ENCODE results near the gene RAPGEF5. TPM values are rescaled to one million over a fixed set of nuclear protein-coding genes. Genes with fewer than 3 reads are reported as not detected.

Gene RAPGEF5
- total RNA-seq, 1 experiment from 2014 or later, result 13.3 TPM

DNA sequence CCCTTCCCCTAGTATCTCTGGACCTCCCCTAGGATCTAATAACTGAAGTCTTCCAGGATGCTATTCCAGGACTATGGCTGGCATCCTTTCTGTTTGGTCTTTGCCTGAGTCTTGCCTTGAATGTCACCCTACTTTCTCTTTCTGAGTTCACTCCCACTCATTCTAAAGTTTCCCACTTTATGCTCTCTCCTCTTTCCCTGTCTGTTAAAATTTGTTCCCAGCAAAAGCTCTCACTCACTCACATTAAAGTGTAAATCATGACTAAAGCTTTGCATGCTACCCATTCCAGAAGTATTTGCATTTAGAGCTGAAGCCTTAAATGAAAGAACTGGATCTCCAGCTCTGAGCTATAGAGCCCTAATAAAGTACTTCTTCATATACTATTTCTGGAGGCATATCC, 42.1 kb upstream of the RAPGEF5 start:
- Histone ChIP-seq H3K18ac (ENCODE audit: insufficient read length, low read depth, low read length) (no peak overlapping the region), H2BK120ac (ENCODE audit: low read depth, low read length, poor library complexity, severe bottlenecking) (no peak overlapping the region), H2BK12ac (ENCODE audit: insufficient read length, low read depth, low read length) (no peak overlapping the region), H3K4me1 (ENCODE audit: insufficient read depth, low read length) (no peaks in the 10 kb centered on the region), H3K79me2 (ENCODE audit: insufficient read depth, low read length) (no peaks in the 10 kb centered on the region), H3K4me2 (ENCODE audit: insufficient read depth, insufficient read length, low read length) (no peak overlapping the region), H3K27ac (ENCODE audit: insufficient read length, low read depth, low read length) (no peak overlapping the region), H3K23ac (ENCODE audit: insufficient read length, low read depth, low read length) (no peak overlapping the region), H3K56ac (ENCODE audit: insufficient read length, low read depth, low read length) (no peak overlapping the region), H3K4ac (ENCODE audit: low read depth, low read length) (no peak overlapping the region), H2BK15ac (ENCODE audit: low read depth, low read length) (no peak overlapping the region), H3K79me1 (ENCODE audit: insufficient read depth, low read depth, low read length, poor library complexity, severe bottlenecking) (no peaks in the 10 kb centered on the region), H3K27me3 (ENCODE audit: insufficient read depth, low read length) (no peaks in the 10 kb centered on the region), H4K8ac (replicated peaks; ENCODE audit: insufficient read length, low read depth, low read length) (no peak overlapping the region), H2AK5ac (ENCODE audit: insufficient read length, low read length) (no peak overlapping the region), H2AFZ (ENCODE audit: low read length) (no peak overlapping the region), H2BK20ac (ENCODE audit: low read depth, low read length, poor library complexity, severe bottlenecking) (no peak overlapping the region), H3K14ac (ENCODE audit: insufficient read depth, low read length) (no peak overlapping the region), H3K9me3 (ENCODE audit: control insufficient read depth, low read depth, low read length) (no peaks in the 10 kb centered on the region), H2BK5ac (ENCODE audit: insufficient read length, low read length) (no peak overlapping the region), H3T11ph (ENCODE audit: low read length) (no peak overlapping the region), H3K9ac (ENCODE audit: extremely low read depth, insufficient read length, low read length) (no peak overlapping the region), H4K91ac (ENCODE audit: insufficient read length, low read depth, low read length) (no peak overlapping the region), H4K5ac (ENCODE audit: insufficient read length, low read depth, low read length) (no peak overlapping the region), H4K20me1 (ENCODE audit: control insufficient read depth, insufficient read depth, insufficient read length) (no peaks in the 10 kb centered on the region), H3K23me2 (ENCODE audit: insufficient read length, low read depth, low read length, poor library complexity, severe bottlenecking) (no peaks in the 10 kb centered on the region)
- Mint-ChIP-seq H3K4me1 (peaks cover 8 to 9% of the 10 kb centered on the region in 2 experiments), H3K27ac (no peak overlapping the region), H3K36me3 (ENCODE audit: insufficient read depth in 1 of 3, low read depth in 3 of 3) (no peaks in the 10 kb centered on the region), H3K27me3 (ENCODE audit: low read depth) (no peaks in the 10 kb centered on the region), H3K9me3 (no peaks in the 10 kb centered on the region), H3K4me3 (no peak overlapping the region)
- DNase-seq, result no peak
- TF ChIP-seq, protein P1, sequence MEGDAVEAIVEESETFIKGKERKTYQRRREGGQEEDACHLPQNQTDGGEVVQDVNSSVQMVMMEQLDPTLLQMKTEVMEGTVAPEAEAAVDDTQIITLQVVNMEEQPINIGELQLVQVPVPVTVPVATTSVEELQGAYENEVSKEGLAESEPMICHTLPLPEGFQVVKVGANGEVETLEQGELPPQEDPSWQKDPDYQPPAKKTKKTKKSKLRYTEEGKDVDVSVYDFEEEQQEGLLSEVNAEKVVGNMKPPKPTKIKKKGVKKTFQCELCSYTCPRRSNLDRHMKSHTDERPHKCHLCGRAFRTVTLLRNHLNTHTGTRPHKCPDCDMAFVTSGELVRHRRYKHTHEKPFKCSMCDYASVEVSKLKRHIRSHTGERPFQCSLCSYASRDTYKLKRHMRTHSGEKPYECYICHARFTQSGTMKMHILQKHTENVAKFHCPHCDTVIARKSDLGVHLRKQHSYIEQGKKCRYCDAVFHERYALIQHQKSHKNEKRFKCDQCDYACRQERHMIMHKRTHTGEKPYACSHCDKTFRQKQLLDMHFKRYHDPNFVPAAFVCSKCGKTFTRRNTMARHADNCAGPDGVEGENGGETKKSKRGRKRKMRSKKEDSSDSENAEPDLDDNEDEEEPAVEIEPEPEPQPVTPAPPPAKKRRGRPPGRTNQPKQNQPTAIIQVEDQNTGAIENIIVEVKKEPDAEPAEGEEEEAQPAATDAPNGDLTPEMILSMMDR (conservative IDR thresholded peaks at IDR 0.05), result no peak

All from H9 (cell line).